ENCODE measurements around the gene GNAS-AS1. TPM values are rescaled to one million over a fixed set of nuclear protein-coding genes. Genes with fewer than 3 reads are reported as not detected.

The GNAS-AS1 gene
- total RNA-seq, 6 experiments from 2014 or later = 1.0 to 1.5 (median 1.3) TPM

DNA sequence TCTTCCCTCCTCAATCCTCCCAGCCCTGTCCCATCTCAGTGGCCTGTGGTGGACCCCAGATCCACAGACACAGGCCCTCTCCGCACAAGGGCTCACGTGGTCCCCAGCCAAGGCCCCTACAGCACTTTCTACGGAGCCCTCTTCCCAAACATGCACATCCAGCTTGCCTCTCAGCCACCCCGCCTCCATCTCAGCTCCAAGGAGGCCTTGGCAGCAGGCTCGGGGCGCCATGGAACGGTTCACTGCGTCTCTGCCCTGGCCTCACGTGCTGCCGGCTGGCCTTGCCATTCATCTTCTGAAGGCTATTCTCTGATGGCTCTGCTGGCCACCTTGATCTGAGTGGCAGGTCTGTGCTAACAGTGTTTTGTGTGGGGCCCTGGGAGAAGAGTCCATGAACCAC lies 33.0 kb downstream of the GNAS-AS1 start:
- peaks cover 16% of the 10 kb centered on the region for H3K4me1 Mint-ChIP-seq (ENCODE audit: low read depth)
- H3K36me3 Mint-ChIP-seq (ENCODE audit: low read depth) = peaks cover 21% of the 10 kb centered on the region
- H3K27ac Mint-ChIP-seq = no peak overlapping the region
- no peak for DNase-seq
- peaks cover 6% of the 10 kb centered on the region; the same call in 1 of the 2 replicates for H3K9me3 Mint-ChIP-seq
- H3K4me3 Mint-ChIP-seq = no peak overlapping the region
- TF ChIP-seq, protein P1, sequence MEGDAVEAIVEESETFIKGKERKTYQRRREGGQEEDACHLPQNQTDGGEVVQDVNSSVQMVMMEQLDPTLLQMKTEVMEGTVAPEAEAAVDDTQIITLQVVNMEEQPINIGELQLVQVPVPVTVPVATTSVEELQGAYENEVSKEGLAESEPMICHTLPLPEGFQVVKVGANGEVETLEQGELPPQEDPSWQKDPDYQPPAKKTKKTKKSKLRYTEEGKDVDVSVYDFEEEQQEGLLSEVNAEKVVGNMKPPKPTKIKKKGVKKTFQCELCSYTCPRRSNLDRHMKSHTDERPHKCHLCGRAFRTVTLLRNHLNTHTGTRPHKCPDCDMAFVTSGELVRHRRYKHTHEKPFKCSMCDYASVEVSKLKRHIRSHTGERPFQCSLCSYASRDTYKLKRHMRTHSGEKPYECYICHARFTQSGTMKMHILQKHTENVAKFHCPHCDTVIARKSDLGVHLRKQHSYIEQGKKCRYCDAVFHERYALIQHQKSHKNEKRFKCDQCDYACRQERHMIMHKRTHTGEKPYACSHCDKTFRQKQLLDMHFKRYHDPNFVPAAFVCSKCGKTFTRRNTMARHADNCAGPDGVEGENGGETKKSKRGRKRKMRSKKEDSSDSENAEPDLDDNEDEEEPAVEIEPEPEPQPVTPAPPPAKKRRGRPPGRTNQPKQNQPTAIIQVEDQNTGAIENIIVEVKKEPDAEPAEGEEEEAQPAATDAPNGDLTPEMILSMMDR (IDR thresholded peaks at IDR 0.05) = no peak
- peaks cover 17% of the 10 kb centered on the region for H3K27me3 Mint-ChIP-seq (ENCODE audit: insufficient read depth)

DNA sequence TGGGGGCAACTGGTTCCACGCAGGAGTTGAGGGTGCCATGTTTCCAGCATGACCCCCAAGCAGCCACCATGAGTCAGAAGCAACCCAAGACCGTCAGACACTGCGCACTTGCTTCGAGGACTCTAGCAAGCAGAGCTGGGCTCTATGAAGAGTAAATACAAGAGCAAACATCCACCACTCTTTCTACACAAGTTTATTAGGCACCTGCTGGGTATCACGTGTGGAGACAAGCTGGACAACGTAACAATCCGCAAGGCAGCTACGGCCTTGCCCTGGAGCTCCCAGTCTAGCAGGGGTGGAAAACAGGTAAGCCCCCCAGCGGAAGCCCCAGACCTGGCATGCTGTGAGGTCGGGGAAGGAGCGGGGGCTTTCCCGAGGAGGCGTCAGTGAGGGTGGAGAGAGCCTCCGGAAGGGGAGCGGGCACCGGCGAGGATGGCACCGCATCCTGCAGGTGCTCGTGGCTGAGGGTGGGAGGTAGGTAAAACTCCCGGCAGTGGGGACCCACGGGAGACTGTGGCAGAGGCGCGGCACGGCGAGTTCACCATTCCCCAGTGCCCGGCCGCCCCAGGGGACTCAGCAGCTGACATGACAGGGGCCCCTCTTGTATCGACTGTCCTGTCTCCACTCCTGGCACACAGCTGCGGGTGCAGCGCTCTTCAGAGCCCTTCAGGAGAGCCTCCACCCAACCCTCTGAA lies 33.6 kb downstream of the GNAS-AS1 start:
- TF ChIP-seq, protein P1 (IDR thresholded peaks at IDR 0.05) = no peak
- H3K27me3 Mint-ChIP-seq (ENCODE audit: insufficient read depth) = peaks cover 17% of the 10 kb centered on the region
- peaks cover 21% of the 10 kb centered on the region for H3K36me3 Mint-ChIP-seq (ENCODE audit: low read depth)
- peaks cover 16% of the 10 kb centered on the region for H3K4me1 Mint-ChIP-seq (ENCODE audit: low read depth)
- no peak for DNase-seq
- H3K9me3 Mint-ChIP-seq = peaks cover 6% of the 10 kb centered on the region; the same call in 1 of the 2 replicates
- no peak overlapping the region for H3K4me3 Mint-ChIP-seq
- no peak overlapping the region for H3K27ac Mint-ChIP-seq

DNA sequence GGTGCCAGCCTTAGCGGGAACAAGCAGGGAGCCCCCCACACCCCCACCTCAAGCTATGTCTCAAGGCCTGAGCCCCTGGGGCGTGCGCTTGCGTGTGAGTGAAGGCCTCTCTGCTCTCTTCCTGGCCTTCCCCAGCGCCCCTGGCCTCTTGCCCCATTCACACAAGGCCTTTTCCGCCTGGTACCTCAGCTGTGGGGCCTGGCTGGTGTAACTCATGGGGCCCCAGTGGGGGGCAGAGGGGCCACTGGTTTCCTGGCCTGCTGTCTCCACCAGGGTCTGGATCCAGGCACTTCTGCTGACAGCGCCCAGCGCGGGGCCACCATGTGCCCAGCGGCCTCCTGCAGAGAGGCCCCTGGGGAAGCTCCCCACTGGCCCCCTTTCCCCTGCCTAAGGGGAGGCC lies 34.7 kb downstream of the GNAS-AS1 start:
- H3K9me3 Mint-ChIP-seq = peaks cover 6% of the 10 kb centered on the region; the same call in 1 of the 2 replicates

DNA sequence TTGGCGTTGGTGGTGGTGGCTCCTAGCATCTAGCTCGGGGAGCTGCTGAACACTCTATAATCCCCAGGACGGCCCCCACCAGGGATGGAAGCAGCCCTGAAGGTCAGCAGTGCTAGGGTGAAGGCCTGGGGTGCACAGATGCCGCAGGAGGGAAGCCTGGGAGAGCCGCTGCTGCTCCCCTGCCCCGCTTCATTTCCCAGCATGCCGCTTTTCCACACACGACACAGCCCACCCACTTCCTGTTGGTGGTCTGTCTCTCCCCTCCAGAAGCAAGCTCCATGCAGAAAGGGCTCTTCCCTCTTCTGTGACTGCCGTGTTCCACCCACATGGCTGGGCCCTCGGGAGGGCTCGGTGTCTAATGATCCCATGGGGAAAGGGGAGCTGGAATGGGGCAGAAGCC lies 35.3 kb downstream of the GNAS-AS1 start:
- H3K4me1 Mint-ChIP-seq (ENCODE audit: low read depth) = peaks cover 16% of the 10 kb centered on the region
- no peak overlapping the region for H3K27ac Mint-ChIP-seq
- no peaks in the 10 kb centered on the region; the same call in 1 of the 2 replicates for H3K9me3 Mint-ChIP-seq
- H3K4me3 Mint-ChIP-seq = no peak overlapping the region
- peaks cover 16% of the 10 kb centered on the region for H3K27me3 Mint-ChIP-seq (ENCODE audit: insufficient read depth)
- no peak for DNase-seq
- H3K36me3 Mint-ChIP-seq (ENCODE audit: low read depth) = peaks cover 10% of the 10 kb centered on the region
- TF ChIP-seq, protein P1 (IDR thresholded peaks at IDR 0.05) = no peak

More for the DNA sequence above, 34.7 kb downstream of the GNAS-AS1 start:
- no peak overlapping the region for H3K4me3 Mint-ChIP-seq
- peaks cover 16% of the 10 kb centered on the region for H3K4me1 Mint-ChIP-seq (ENCODE audit: low read depth)
- no peak overlapping the region for H3K27ac Mint-ChIP-seq
- no peak for DNase-seq
- TF ChIP-seq, protein P1 (IDR thresholded peaks at IDR 0.05) = no peak
- H3K27me3 Mint-ChIP-seq (ENCODE audit: insufficient read depth) = peaks cover 20% of the 10 kb centered on the region
- H3K36me3 Mint-ChIP-seq (ENCODE audit: low read depth) = peaks cover 16% of the 10 kb centered on the region

DNA sequence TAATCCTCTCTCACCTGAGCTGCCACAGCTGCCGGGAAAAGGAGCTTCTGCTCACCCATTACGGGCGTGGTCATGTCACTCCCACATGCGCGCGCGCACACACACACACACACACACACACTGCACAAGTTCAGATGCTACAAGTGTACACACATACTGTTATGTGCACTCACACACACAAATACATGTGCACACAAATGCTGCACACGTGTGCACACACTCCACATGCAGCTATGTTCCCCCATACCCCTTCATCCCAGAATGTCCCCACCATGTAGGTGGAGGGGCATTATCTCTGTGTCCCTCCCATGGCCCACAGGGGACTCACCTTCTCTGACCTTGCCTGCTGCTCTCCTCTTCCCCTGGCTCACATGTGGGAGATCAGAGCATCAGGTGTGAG lies 37.3 kb downstream of the GNAS-AS1 start:
- no peak for DNase-seq
- TF ChIP-seq, protein P1 (IDR thresholded peaks at IDR 0.05) = no peak
- Mint-ChIP-seq H3K27me3 (ENCODE audit: insufficient read depth) (peaks cover 27% of the 10 kb centered on the region), H3K9me3 (no peaks in the 10 kb centered on the region), H3K4me3 (no peak overlapping the region), H3K27ac (no peak overlapping the region), H3K4me1 (ENCODE audit: low read depth) (peaks cover 5% of the 10 kb centered on the region), H3K36me3 (ENCODE audit: low read depth) (peaks cover 5% of the 10 kb centered on the region; the same call in 1 of the 2 replicates)
